Measurements from ENCODE around the gene WDR5.
A peak's percentile ranks its signal among the peaks of the same experiment; 100 is the strongest.
"Not testable (repeated sequence)": the region's sequence is repeated elsewhere in the genome, so short reads cannot be mapped to it uniquely, and the experiment has no call there.

WDR5 gene

DNA sequence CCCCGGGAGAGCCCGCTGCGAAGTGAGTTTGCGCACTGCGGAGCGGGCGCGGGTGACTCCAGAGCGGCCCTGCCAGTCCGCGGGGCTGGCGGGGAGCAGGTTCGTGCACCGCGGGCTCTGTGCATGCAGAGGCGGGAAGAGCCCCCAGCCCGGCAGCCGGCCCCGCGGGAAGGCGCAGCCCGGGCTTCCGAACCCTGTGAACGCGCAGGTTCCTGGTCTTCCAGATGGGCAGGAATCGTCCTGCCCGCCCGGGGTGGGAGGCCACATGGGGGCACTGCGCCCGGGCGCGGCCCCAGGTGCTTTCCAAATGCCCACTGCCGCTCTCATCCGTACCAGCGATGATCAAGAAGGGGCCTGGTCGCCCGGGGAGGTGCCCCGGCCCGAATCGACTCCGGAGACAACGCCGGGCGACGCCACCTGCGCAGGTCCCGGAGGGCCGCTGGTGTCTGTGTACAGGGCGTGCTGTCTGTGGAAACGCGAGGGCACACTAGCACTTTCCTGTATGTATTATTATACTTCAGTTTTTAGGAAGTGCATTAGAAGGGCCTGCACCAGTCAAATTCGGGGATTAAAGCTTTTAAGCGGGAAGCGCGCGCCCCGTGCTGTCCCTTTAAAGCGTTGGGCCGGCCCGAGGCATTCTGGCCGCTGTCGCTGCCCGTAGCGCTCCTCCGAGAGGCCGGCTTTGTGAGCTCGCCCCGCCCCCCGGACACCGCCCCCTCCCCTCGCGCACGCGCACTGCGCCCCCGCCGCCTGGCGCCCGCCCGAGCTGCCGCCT is at the start of gene WDR5:
WDR5 (plus strand) TSS at position 740 of the 775 bp plus-strand sequence. CDS start 3,796 bp downstream, outside the sequence.
- DNase-seq (ENCODE audit: low read depth in 1 of 2, low spot score in 1 of 2) = peak; percentile 83 to 90

DNA sequence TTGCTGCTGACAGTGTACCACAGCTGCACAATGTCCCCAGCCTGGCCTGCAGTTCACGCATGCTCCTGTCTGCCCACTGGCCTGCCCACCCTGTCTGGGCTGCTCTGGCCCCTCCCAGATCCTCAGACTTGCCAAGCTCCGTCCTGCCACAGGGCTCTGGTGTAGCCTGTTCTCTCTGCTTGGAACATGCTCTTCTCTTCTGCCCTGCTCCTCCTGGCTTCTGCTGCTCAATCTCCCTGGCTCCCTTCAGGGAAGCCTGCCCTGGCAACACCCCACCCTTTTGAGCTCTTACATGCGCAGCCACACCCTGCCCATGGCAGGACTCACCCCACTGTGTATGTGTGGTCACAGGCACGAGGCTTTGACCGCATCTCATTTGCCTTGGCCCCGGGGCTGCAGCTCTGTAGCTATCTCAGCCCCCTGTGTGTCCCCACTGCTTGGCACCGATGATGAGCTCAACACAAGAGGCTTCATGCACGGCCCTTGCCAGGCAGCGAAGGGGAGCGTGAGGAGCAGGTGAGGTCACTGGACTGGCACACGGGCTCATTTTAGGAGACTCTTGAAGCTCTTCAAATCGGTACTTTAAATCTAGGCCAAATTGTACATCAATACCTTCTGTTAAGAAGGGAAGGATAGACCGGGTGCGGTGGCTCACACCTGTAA is 47.7 kb upstream of the WDR5 start:
- no peak for DNase-seq (ENCODE audit: low read depth in 1 of 2, low spot score in 1 of 2)

DNA sequence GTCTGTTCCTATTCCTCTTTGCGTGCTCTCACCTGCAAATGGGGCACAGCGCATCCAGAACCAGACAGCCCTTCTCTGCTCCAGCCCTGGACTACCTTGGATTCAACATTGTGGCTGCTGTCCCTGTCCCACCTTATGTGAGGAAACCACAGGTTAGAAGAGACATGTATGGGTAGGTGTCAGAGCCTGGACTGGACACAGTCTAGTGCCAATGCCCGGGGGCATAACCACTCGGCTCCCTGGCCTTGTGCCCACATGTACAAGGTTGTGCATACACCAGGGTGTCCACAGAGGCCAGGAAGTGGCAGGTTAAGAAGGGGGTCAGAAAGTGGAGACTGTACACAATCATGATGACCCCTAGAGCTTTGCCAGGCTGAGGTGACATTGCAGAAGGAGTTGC is 45.9 kb upstream of the WDR5 start:
- DNase-seq (ENCODE audit: low read depth in 1 of 2, low spot score in 1 of 2) = no peak

DNA sequence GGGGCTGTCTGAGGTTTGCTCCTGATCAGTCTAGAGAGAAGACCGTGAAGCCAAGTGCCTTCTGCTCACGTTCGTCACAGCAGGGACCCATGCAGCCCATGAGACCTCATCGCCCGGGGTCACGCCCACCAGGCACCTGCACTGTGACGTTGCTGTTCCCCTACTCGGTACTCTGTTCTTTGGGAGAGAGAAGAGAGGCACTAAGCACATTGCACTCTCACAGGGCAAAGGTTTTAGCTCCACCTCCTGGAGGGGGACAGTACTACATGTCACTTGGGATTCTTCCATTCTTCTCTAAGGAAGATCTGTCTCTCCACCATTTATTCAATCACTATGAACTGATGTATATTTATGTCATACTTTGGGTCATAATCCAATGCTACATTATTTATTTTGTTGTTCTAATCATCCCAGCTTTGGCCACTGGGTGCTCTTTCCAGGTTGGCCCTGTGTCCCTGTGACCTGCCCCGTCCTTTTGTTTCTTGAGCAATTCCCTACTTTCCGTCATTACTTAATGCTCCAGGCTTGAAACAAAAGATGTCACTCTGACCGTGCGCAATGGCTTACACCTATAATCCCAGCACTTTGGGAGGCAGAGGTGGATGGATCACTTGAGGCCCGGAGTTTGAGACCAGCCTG is 36.6 kb upstream of the WDR5 start:
- peak in 1 of 2 donors; percentile 22 for DNase-seq (ENCODE audit: low read depth in 1 of 2, low spot score in 1 of 2)

DNA sequence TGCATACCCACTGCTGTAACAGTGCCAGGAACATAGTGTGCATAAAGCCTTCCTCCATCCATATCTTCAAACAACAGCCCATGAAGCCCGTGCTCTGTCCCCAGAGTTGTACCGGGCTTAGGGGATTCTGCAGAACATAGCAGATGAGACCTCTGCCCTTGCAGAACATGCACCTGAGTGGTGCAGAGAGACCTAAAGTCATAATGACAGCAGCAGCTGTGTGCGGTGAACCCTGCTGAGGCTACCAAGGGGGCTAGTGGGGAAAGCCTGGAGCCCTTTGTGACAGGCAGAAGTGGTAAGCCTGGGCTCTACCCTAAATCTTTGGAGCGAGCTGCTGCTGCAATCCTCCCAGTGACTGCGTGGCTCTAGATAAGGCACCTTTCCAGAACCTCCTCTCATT is 35.8 kb upstream of the WDR5 start:
- no peak for DNase-seq (ENCODE audit: low read depth in 1 of 2, low spot score in 1 of 2)

DNA sequence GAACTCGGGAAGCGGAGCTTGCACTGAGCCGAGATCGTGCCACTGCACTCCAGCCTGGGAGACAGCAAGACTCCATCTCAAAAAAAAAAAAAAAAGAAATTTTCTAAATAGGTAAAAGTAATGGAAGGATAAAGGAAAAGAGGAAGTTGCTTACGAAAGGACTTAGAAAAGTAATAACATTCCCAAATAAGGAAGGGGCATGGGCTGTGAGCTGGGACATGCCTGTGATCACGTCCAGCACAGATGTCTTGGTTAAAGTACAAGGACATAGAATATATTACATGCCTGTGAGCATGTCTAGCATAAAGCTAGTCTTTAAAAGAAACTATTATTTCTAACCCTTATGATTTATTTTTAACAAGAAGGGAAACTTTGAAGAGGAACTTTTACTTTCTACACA is 34.7 kb upstream of the WDR5 start:
- DNase-seq (ENCODE audit: low read depth in 1 of 2, low spot score in 1 of 2) = not testable (repeated sequence)

DNA sequence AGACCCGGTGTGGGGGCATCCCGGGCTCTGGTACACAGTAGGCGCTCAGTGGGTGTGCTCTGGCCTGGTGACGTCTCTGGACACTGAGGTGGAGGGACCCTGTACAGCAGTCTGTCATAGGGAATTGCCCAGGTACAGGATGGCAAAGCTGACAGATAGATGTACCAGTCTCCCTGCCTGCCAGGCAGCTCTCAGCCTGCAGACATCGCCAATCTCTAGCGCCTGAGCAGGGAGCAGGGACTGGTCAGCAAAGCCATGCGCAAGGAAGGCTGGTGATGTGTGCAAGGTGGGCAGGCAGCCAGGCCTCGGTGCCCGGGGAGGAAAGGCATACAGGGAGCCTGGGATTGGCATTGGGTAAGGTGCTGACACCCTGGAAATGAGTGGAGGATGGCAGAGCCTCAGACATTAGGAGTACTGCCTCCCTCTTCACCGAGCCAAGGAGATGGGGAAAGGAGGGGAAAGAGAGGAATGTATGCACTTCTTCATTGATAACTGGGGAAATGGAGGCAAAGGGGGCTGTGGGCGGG is 34.2 kb upstream of the WDR5 start:
- no peak for DNase-seq (ENCODE audit: low read depth in 1 of 2, low spot score in 1 of 2)

DNA sequence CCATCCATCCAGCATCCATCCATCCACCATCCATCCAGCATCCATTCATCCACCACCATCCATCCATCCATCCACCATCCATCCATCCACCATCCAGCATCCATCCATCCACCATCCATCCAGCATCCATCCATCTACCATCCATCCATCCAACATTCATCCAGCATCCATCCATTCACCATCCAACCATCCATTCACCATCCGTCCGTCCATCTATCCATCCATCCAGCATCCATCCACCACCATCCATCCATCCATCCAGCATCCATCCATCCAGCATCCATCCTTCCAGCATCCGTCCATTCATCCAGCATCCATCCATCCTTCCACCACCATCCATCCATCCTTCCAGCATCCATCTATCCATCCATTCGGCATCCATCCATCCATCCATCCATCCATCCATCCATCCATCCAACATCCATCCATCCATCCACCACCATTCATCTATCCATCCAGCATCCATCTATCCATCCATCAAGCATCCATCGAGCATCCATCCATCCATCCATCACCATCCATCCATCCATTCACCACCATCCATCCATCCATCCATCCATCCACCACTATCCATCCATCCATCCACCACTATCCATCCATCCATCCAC is 32.4 kb upstream of the WDR5 start:
- no peak for DNase-seq (ENCODE audit: low read depth in 1 of 2, low spot score in 1 of 2)

DNA sequence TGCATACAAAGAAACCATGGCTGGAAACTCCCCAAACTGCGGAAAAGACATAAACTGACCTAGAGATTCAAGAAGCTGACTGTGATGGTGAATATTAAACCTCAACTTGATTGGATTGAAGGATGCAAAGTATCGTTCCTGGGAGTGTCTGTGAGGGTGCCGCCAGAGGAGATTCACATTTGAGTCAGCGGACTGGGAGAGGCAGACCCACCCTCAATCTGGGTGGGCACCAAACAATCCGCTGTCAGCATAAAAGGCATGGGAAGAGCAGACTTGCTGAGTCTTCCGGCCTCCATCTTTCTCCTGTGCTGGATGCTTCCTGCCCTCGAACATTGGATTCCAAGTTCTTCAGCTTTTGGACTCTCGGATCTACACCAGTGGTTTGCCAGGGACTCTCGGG is 24.8 kb upstream of the WDR5 start:
- no peak for DNase-seq (ENCODE audit: low read depth in 1 of 2, low spot score in 1 of 2)

DNA sequence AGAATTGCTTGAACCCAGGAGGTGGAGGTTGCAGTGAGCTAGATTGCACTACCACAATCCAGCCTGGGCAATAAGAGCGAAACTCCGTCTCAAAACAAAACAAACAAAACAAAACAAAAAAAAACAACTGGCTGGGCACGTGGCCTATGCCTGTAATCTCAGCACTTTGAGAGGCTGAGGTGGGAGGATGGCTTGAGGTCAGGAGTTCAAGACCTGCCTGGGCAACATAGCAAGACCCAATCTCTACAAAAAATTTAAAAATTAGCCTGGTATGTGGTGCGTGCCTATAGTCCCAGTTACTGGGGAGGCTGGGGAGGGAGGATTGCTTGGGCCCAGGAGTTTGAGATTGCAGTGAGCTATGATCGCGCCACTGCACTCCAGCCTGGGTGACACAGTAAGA is 23.3 kb upstream of the WDR5 start:
- no peak for DNase-seq (ENCODE audit: low read depth in 1 of 2, low spot score in 1 of 2)

DNA sequence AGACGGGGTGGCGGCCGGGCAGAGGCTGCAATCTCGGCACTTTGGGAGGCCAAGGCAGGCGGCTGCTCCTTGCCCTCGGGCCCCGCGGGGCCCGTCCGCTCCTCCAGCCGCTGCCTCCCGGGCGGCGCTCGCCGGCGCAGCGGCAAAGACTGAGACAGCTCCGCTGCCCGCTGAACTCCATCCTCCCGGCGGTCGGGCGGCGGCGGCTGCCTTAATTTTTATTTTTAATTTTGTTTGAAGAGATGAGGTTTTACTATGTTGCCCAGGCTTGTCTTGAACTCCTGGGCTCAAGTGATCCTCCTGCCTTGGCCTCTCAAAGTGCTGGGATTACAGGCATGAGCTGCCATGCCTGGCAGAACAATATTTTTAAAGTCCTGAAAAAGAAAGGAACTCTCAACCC is 16.9 kb upstream of the WDR5 start:
- DNase-seq (ENCODE audit: low read depth in 1 of 2, low spot score in 1 of 2) = not testable (repeated sequence)

DNA sequence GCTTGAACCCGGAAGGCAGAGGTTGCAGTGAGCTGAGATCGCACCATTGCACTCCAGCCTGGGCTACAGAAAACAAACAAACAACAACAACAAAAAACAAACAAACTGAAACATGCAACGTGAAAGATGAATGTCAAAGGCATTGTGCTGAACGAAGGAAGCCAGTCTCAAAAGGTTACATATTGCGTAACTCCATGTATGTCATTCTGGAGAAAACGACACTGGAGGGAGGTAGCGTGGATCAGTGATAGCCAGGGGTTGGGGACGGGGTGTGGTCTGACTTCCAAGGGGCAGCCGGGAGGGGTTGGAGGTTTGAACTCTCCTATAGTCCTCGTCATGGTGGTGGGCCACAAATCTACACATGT is 12.1 kb upstream of the WDR5 start:
- no peak for DNase-seq (ENCODE audit: low read depth in 1 of 2, low spot score in 1 of 2)

DNA sequence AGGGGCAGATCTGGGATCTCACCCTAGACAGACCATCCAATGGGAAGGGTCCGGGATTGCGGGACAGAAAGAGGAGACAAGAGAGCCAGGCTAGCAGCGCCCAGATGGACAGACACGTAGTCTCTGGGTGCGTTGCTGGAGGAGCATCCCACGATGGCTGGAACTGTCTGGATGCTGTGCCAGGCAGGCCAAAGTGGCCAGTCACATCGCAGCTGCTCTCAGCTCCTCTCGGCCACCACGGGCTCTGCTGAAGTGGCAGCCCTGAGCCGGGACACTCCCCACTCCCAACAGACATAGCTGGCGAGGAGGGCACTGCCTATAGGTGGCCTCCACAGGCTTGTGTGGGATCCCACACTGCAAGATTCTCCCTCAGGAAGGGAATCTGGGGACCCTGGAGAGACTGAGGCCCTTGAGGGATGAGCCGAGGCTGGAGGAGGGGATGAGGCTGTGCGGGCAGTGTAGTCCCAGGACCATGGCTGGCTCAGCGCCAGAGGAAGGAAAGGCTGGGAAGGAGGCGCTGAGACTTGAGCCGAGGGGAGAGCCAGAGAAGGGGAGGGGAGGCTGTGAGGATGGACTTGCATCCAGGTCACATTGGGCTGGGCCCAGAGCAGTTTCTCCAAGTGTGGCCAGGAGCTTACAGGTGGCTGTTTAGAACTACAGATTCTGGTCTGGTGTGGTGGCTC is 10.3 kb upstream of the WDR5 start:
- DNase-seq (ENCODE audit: low read depth in 1 of 2, low spot score in 1 of 2) = no peak

DNA sequence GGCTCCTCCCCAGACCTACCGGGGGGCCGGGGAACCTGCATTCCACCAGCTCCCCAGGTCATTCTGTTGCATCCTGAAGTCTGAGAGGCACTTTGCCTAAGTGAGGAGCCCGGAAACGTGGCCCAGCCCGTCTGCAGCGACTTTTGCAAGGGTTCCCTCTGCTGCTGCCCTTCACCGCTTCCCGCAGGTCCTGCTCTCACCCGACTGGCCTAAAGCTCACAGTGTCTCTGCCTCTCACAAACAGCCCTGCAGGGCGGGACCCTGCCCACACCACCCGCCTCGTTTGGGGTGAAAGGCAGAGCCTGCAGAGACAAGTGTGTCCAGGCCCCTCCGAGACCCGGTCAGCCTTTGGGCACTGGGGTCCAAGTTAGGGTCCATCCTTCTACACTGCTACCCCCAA is 9.5 kb upstream of the WDR5 start:
- no peak for DNase-seq (ENCODE audit: low read depth in 1 of 2, low spot score in 1 of 2)

DNA sequence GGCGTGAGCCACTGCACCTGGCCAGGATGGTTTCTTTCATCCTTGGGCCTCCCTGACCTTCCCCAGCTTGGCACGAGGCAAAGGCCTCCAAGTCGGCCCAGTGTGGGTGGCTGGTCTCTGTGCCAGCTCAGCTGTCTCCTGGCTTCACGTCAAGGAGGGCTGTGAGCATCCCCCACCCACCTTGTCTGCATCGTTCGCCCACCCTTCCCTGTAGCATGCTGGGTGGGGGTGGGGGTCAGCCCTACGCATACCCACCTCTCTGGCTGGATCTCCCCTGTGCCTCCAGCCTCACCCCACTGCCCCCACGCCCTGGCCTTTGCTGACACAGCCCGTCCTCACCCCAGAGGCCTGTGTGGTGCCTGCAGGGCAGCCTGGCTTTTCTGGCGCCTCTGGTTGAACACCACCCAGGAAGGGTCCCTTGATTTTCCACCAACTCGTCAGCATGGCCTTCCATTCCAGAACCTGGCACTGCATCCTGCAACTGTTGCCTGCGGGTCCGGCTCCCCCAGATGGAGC is 8.8 kb upstream of the WDR5 start:
- no peak for DNase-seq (ENCODE audit: low read depth in 1 of 2, low spot score in 1 of 2)

DNA sequence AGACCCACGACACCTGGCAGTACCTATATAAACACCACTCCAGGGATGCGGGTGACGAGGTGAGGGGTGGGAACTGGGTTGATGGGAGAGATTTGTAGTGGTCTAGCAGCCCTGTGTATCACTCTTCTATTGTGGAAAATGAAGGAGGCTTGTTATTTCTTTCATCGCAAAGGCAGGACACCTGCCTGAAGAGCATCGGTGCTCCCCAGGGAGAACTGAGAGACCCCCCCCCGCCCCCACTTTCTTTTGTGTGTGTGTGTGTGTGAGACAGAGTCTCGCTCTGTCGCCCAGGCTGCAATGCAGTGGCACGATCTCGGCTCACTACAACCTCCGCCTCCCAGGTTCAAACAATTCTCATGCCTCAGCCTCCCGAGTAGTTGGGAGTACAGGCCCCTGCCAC is 8.3 kb upstream of the WDR5 start:
- no peak for DNase-seq (ENCODE audit: low read depth in 1 of 2, low spot score in 1 of 2)

DNA sequence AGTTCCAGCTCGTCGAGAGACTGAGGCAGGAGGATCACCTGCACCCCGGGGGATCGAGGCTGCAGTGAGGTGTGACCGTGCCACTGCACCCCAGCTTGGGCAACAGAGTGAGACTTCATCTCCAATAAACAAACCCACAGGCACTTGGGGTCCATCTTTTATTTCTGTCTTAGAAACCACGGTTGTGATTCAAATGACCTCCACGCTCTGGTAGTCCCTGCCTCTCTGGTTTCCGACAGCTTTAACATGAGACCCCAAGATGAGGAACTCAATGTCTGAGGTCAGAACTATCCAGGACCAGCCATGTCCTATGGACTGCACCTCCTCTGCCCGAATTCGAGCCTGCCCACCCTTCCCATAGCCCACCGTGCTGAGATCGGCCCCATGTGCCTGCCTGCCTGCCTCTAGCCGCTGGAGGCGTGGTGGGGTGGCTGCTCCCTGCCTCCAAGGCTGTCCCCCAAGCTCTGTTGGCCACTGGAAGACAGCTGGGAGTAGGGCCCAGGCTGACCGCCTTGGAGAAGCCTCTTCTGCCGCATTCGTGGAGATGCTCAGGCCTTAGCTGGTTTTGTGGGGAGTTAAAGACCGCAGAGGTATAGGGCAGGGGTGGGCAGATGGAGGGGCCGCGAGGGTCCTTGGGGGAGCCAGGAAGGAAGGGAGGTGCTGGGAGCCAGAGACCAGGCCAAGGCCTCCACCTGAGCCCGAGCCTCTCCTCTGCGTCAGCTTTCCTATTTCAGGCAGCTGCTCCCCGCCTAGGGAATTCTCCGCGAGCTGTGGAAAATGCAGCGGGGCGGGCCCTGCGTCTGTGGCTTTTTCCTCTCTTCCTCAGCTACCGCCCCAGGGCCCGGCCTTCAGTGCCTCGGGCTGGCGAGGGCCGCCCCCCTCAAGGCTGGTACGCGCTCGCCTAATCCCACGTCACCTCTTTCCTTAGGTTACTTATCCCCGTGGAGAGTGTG is 6.9 kb upstream of the WDR5 start:
- no peak for DNase-seq (ENCODE audit: low read depth in 1 of 2, low spot score in 1 of 2)

DNA sequence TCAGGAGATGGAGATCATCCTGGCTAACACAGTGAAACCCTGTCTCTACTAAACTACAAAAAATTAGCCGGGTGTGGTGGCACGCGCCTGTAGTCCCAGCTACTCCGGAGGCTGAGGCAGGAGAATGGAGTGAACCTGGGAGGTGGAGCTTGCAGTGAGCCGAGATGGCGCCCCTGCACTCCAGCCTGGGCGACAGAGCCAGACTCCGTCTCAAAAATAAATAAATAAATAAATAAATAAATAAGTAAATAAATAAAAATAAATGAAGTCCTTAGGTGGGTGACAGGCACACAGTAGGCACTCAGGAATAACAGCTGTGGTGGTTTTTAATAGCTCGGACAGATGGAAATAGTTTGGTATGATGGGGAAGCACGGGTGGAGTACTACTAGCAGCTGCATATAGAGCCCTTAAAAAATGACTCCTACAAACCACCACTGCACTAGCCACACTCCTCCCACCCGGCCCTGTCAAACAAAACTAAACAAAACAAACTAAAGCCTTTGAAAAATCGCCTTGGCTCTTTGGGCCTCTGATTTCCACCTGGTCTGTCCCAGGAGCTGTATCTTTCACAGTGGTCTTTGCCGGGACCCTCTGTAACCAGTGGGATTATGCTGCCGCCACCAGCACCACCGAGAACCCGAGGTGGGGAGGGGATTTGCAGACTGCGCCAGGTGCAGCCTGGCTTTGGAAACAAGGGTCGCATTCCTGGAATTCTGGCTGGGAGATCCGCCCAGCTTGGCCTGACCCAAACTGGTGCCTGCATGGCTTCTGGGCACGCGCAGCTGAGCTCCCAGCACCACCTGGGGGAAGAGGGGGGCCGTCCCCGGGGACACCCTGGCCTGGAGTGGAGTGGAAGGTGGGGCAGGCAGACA is 5.1 kb upstream of the WDR5 start:
- DNase-seq (ENCODE audit: low read depth in 1 of 2, low spot score in 1 of 2) = no peak
